Ascending aorta (tissue), 2 donors: ENCODE results near the gene HHIPL2. TPM values are rescaled to one million over a fixed set of nuclear protein-coding genes. Genes with fewer than 3 reads are reported as not detected.

Experiments used
- DNase-seq, 2 donors: peaks; one replicate each; pipeline ENCODE4 v3.0.0-alpha.2; 2019; ENCODE audit warnings: low spot score in 2 of 2
- H3K27ac ChIP-seq, 2 donors: fragments of 200-600 bp; sonication (generic); one replicate each; pipeline ENCODE4 v1.5.1; 2016 to 2017; ENCODE audit warnings: mild to moderate bottlenecking in 1 of 2
- H3K27me3 ChIP-seq: fragments of 200-600 bp; sonication (generic); one replicate; pipeline ENCODE4 v1.5.1; 2017
- H3K36me3 ChIP-seq, 2 donors: fragments of 200-600 bp; sonication (generic); one replicate each; pipeline ENCODE4 v1.5.1; 2016
- H3K4me1 ChIP-seq, 2 donors: fragments of 200-600 bp; sonication (generic); one replicate each; pipeline ENCODE4 v1.5.1; 2016 to 2017; ENCODE audit warnings: mild to moderate bottlenecking in 1 of 2
- H3K4me3 ChIP-seq, 2 donors: fragments of 200-600 bp; sonication (generic); one replicate each; pipeline ENCODE4 v1.5.1; 2016 to 2017; ENCODE audit warnings: mild to moderate bottlenecking in 1 of 2
- H3K9me3 ChIP-seq, 2 donors: fragments of 200-600 bp; sonication (generic); one replicate each; pipeline ENCODE4 v1.5.1; 2016
- CTCF ChIP-seq, 3 experiments: fragments of 200-600 bp in 2 of 3; fragments of 450-650 bp in 1 of 3; sonication (generic) in 2 of 3; IDR thresholded peaks; one replicate each; pipeline ENCODE4 v1.5.1; 2016 to 2019; ENCODE audit warnings: antibody characterized with exemption in 3 of 3, mild to moderate bottlenecking in 1 of 3, moderate library complexity in 1 of 3
- intact Hi-C: fragments of 100-400 bp; cut with DNase I; formaldehyde crosslinking; loops from one replicate; pipeline ENCODE4 v1.15.1; 2023
- total RNA-seq: library from RNA; depleted of rRNA; stranded (reverse); fragments of >200 nt; gene quantifications from one replicate; pipeline ENCODE4 v1.1.0, GENCODE V29; 2016

Gene HHIPL2
- total RNA-seq, 1 donor from 2014 or later, result not detected

DNA sequence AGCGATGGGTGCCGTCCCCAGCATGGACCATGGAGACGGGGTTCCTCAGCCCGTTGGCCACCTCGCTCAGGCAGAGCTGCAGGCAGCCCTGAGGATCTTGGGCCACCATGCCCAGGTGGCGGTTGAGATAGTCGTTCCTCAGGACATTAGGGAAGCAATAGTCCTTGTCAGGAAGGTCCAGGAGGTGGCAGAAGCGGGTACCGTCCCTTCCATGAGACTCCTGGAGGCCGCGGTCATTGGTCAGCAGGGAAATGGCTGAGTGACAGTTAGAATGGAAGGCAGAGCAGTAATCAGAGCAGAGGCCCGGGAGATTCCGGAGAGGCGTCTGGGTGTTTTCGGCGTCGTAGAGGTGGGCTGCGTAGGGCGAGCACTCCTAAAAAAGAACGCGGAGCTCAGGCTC, 4.1 kb downstream of the HHIPL2 start:
- no peak for TF ChIP-seq CTCF (IDR thresholded peaks at IDR 0.05)
- intact Hi-C loops, result no loop called here
- peaks cover 0 to 3% of the 10 kb centered on the region in 2 donors for H3K4me1 ChIP-seq
- H3K27ac ChIP-seq, result no peak overlapping the region
- DNase-seq, result no peak
- no peaks in the 10 kb centered on the region for H3K36me3 ChIP-seq
- no peaks in the 10 kb centered on the region for H3K27me3 ChIP-seq
- no peak overlapping the region for H3K4me3 ChIP-seq
- no peaks in the 10 kb centered on the region for H3K9me3 ChIP-seq

- no peaks in the 10 kb centered on the region for H3K36me3 ChIP-seq
- H3K27ac ChIP-seq, result no peak overlapping the region
- no peak for TF ChIP-seq CTCF (IDR thresholded peaks at IDR 0.05)
- intact Hi-C loops, result no loop called here
- no peak overlapping the region for H3K4me3 ChIP-seq
- H3K9me3 ChIP-seq, result no peaks in the 10 kb centered on the region
- H3K4me1 ChIP-seq, result no peaks in the 10 kb centered on the region
- no peak for DNase-seq
- H3K27me3 ChIP-seq, result no peaks in the 10 kb centered on the region
Observed at GRCh38 chr1:222540598-222540995, 7.3 kb downstream of the HHIPL2 start.

DNA sequence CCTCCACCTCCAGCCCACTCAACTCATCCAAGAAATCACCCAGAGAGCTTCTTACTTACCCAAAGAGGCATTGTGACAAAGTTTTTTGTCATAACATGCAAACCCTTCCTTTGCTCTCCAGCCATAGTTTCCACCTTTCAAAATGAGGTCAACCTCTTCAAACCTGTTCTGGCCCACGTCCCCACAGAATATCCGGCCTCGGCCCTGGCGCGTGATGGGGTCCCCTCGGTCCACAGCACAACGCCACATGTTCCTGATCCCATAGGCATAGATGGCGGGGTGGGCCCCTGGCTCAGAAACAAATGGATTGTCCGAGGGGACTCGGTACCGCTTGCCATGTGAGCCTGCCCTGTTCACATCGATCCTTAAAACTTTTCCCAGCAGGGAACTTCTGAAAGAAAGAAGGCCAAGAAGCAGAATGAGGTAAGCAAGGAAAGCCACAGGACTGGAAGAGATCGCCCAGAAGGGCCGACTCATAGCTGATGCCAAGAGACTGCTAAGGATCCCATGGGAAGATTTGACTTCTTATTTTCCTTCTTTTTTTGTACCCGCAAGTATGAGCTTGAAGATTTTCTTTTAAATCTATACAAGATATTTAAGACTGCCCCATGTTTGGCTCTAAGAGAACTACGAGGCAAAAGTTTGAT, 7.8 kb downstream of the HHIPL2 start:
- Histone ChIP-seq H3K27ac (no peak overlapping the region), H3K4me1 (no peaks in the 10 kb centered on the region), H3K36me3 (no peaks in the 10 kb centered on the region), H3K4me3 (no peak overlapping the region), H3K27me3 (no peaks in the 10 kb centered on the region), H3K9me3 (no peaks in the 10 kb centered on the region)
- intact Hi-C loops, result no loop called here
- no peak for TF ChIP-seq CTCF (IDR thresholded peaks at IDR 0.05)
- no peak for DNase-seq

DNA sequence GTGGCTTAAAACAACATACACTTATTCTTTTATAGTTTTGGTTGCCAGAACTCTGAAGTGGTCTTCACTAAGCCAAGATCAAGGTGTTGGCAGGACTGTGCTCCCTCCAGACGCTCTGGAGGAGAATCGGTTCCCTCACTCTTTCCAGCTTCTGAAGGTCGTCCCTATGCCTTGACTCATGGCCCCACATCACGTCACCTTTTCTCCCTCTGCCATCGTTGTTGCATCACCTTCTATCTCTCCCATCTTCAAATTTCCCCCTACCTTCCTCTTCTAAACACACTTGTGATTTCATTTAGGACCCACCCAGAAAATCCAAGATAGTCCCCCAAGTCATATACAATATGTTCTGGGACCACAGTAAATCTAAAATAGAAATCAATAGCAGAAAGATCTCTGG, 12.4 kb downstream of the HHIPL2 start:
- H3K9me3 ChIP-seq, result no peaks in the 10 kb centered on the region
- intact Hi-C loops, result no loop called here
- no peak for TF ChIP-seq CTCF (IDR thresholded peaks at IDR 0.05)
- no peak overlapping the region for H3K4me3 ChIP-seq
- no peak overlapping the region for H3K27ac ChIP-seq
- H3K4me1 ChIP-seq, result no peaks in the 10 kb centered on the region
- no peaks in the 10 kb centered on the region for H3K36me3 ChIP-seq
- no peaks in the 10 kb centered on the region for H3K27me3 ChIP-seq
- no peak for DNase-seq

GRCh38 chr1:222530852-222531251, 17.1 kb downstream of the HHIPL2 start:
- no peak overlapping the region for H3K4me3 ChIP-seq
- no peak for DNase-seq
- no peaks in the 10 kb centered on the region for H3K27me3 ChIP-seq
- intact Hi-C loops, result no loop called here
- no peaks in the 10 kb centered on the region for H3K9me3 ChIP-seq
- no peak overlapping the region for H3K27ac ChIP-seq
- TF ChIP-seq CTCF (IDR thresholded peaks at IDR 0.05), result no peak
- no peaks in the 10 kb centered on the region for H3K4me1 ChIP-seq
- no peaks in the 10 kb centered on the region for H3K36me3 ChIP-seq

DNA sequence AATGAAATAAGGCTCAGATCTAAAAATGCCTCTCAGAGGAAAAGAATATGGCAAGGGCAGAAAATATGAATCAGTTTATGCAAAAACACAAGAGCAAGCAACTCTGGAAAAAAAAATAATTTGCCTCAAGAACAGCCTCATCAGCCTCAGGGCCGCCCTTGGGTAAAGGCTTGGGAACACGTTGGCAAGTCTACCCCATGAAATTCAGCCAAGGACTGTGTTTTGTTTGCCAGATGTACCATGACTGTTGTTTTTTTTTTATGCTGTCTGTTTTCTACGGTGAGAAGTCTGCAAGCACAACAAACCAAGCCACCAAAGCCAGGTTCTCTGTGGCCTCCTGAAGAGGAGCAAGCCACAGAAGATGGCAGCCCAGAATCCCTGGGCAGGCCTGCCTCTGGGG, 18.0 kb downstream of the HHIPL2 start:
- no peak for TF ChIP-seq CTCF (IDR thresholded peaks at IDR 0.05)
- Histone ChIP-seq H3K27ac (no peak overlapping the region), H3K36me3 (no peaks in the 10 kb centered on the region), H3K4me1 (no peaks in the 10 kb centered on the region), H3K9me3 (no peaks in the 10 kb centered on the region), H3K4me3 (no peak overlapping the region), H3K27me3 (no peaks in the 10 kb centered on the region)
- DNase-seq, result no peak
- intact Hi-C loops, result no loop called here
